ENCODE results near the gene ATXN7L1. TPM values are rescaled to one million over a fixed set of nuclear protein-coding genes. Genes with fewer than 3 reads are reported as not detected.

Gene ATXN7L1
- total and polyA plus RNA-seq, 2 of the 13 experiments (the other 11 are each of a cell fraction or from before 2014, with no cell fraction given), result 4.1 to 7.8 TPM

DNA sequence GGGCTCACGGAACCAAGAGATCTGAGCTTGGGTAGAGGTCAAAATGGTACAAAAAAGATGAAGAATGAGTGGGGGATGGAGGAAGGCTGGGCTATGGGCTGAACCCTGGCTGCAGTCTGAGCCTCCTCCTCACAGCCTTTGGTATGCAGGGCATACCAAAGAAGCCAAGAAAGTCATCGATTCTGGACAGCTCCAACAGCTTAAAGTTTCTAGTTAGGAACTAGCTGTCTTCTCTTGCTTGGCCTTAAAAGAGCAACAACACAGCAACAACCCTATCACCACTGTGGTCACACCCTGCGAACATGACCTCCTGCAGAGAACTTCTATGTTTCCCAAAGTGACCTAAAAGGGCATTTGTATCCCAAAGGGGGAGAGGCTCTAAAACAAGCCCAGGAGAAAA is 169.0 kb downstream of the ATXN7L1 start (continued):
- TF ChIP-seq, protein P1, sequence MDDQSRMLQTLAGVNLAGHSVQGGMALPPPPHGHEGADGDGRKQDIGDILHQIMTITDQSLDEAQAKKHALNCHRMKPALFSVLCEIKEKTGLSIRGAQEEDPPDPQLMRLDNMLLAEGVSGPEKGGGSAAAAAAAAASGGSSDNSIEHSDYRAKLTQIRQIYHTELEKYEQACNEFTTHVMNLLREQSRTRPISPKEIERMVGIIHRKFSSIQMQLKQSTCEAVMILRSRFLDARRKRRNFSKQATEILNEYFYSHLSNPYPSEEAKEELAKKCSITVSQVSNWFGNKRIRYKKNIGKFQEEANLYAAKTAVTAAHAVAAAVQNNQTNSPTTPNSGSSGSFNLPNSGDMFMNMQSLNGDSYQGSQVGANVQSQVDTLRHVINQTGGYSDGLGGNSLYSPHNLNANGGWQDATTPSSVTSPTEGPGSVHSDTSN (CRISPR knock-in tag; IDR thresholded peaks at IDR 0.05; ENCODE audit: borderline replicate concordance), result no peak
- no peak for TF ChIP-seq MLLT10 (CRISPR knock-in tag; IDR thresholded peaks at IDR 0.05)
- TF ChIP-seq ZBTB38 (CRISPR knock-in tag; IDR thresholded peaks at IDR 0.05), result no peak
- TF ChIP-seq TBX3 (IDR thresholded peaks at IDR 0.05; ENCODE audit: borderline replicate concordance), result no peak
- no peak for TF ChIP-seq ZNF563 (CRISPR knock-in tag; IDR thresholded peaks at IDR 0.05)

DNA sequence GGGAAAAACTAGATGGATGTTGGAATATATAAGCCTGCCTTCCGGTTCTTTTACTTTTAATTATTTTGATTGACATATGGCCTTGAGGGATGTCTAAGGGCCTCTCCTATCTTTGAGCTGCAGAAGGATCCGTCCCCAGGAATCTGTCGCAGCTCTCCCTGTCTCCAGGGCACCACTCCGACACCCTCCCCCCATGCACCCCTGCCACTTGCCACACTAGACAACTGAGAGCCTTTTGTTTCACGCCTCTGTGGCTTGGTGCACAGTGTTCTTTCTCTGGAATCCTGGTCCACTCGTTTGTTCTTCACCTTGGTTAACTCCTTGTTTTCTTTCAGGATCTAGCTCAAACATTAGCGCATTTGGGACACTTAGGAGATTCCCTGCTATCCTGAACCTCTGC is 171.0 kb downstream of the ATXN7L1 start:
- CTCF ChIA-PET (ENCODE audit: low intra/inter-chr PET ratio, low total read pairs), result no interaction called here

More for the DNA sequence above, 171.0 kb downstream of the ATXN7L1 start:
- intact Hi-C loops (cut with micrococcal nuclease; ENCODE audit: unreplicated experiment) (no loop called here), in situ Hi-C loops (cut with HindIII; ENCODE audit: extremely low pct_ligation_motif_present, low pct_unique_long_range_greater_than_20kb) (no loop called here)
- Histone ChIP-seq H3K4me3 (replicated peaks in 1 of 3; ENCODE audit: insufficient read depth in 1 of 3, low read depth in 2 of 3, low read length in 3 of 3) (no peak overlapping the region), H3K27ac (ENCODE audit: extremely low read length, insufficient read depth, low read length) (no peak overlapping the region), H3K4me2 (ENCODE audit: low read depth, low read length) (no peak overlapping the region), H3K27me3 (ENCODE audit: control insufficient read depth in 1 of 2, insufficient read depth in 2 of 2, low read length in 2 of 2) (no peaks in the 10 kb centered on the region), H3K9me3 (ENCODE audit: low read length) (no peaks in the 10 kb centered on the region), H3K36me3 (replicated peaks in 1 of 2; ENCODE audit: control insufficient read depth in 1 of 2, insufficient read depth in 2 of 2, low read length in 2 of 2) (no peaks in the 10 kb centered on the region), H3K4me1 (ENCODE audit: insufficient read depth, low read length) (peaks cover 15% of the 10 kb centered on the region), H3K79me2 (ENCODE audit: insufficient read depth, low read length) (no peaks in the 10 kb centered on the region), H4K20me1 (ENCODE audit: insufficient read depth, low read length) (no peaks in the 10 kb centered on the region), H3K9ac (ENCODE audit: insufficient read depth, low read depth, low read length) (no peak overlapping the region), H2AFZ (ENCODE audit: low read length) (no peak overlapping the region)
- no peak for TF ChIP-seq ZZZ3 (CRISPR knock-in tag; IDR thresholded peaks at IDR 0.05; ENCODE audit: borderline replicate concordance)
- no peak for TF ChIP-seq BHLHE40 (IDR thresholded peaks at IDR 0.05; ENCODE audit: low read length)
- no peak for TF ChIP-seq ZNF33B (CRISPR knock-in tag; IDR thresholded peaks at IDR 0.05)
- TF ChIP-seq CREB1 (IDR thresholded peaks at IDR 0.05), result no peak
- no peak for TF ChIP-seq CREB1 (CRISPR knock-in tag; IDR thresholded peaks at IDR 0.05)
- TF ChIP-seq, protein P2, sequence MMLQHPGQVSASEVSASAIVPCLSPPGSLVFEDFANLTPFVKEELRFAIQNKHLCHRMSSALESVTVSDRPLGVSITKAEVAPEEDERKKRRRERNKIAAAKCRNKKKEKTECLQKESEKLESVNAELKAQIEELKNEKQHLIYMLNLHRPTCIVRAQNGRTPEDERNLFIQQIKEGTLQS (CRISPR knock-in tag; IDR thresholded peaks at IDR 0.05), result no peak
- no peak for TF ChIP-seq JDP2 (CRISPR knock-in tag; IDR thresholded peaks at IDR 0.05; ENCODE audit: borderline replicate concordance)
- no peak for TF ChIP-seq KAT2B (IDR thresholded peaks at IDR 0.05; ENCODE audit: borderline replicate concordance, low read depth, low read length)
- TF ChIP-seq NFATC3 (CRISPR knock-in tag; IDR thresholded peaks at IDR 0.05), result no peak
- TF ChIP-seq SIX4 (CRISPR knock-in tag; IDR thresholded peaks at IDR 0.05), result no peak
- no peak for TF ChIP-seq TBX3 (IDR thresholded peaks at IDR 0.05; ENCODE audit: borderline replicate concordance)
- TF ChIP-seq MAFK (conservative IDR thresholded peaks at IDR 0.05 in 1 of 2, IDR thresholded peaks at IDR 0.05 in 1 of 2; ENCODE audit: low read length in 2 of 2), result no peak
- 86% methylated on average over 7 of the region's 7 CpGs for WGBS (ENCODE audit: low lambda C conversion rate)
- BruUV-seq (replicated peaks), result no TSS peak
- FAIRE-seq (no peak), ATAC-seq (no peak), DNase-seq (ENCODE audit: low spot score) (no peak)
- POLR2A ChIA-PET, result no interaction called here
